Astrocyte of the hippocampus (primary cell): ENCODE data around the gene TRIM67.

Experiments used
- DNase-seq: peaks from one replicate; pipeline ENCODE4 v3.0.0; 2011; ENCODE audit warnings: low read depth, low spot score

Gene TRIM67

GRCh38 chr1:231183639-231184590 is 22.1 kb downstream of the TRIM67 start:
- no peak for DNase-seq

GRCh38 chr1:231184891-231185290 is 23.0 kb downstream of the TRIM67 start:
- DNase-seq, result no peak

DNA sequence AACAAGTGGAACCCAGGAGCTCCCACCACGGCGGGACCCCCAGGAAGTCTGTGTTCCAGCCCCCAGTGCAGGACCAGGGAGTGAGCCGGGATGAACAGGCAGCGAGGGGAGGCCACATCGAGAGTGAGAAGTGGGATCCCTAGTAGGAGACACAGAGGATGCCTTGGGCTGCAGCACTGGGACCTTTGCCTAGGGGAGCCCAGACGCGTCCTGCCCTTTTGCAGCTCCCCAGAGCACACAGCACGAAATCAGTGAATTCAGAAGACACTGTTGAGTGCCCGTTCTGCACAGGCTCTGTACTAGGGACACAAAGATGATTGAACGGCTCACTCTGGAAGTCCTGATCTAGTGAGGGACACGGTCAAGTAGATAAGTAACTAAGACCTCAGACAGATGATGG is 23.5 kb downstream of the TRIM67 start:
- no peak for DNase-seq

GRCh38 chr1:231186356-231187115 is 24.7 kb downstream of the TRIM67 start:
- no peak for DNase-seq

GRCh38 chr1:231187571-231187970 is 25.7 kb downstream of the TRIM67 start:
- DNase-seq, result no peak

DNA sequence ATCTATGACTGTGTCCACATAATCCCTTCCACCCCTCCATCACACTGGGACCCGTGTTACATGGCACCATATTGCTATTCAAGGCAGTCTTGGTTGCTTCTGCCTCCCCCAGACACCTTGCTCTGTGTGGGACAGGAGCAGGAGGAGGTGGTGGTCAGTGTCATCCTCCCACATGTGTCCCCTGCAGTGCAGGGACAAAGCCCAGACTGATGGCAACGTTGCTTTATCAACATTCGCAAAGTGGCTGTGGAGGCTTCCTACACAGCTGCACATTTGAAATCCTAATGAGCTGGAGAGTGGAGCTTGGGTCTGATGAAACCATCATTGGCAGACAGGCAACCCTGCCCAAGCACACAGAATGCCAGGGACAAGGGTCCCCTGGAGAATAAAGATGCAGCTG is 26.2 kb downstream of the TRIM67 start:
- no peak for DNase-seq

GRCh38 chr1:231188768-231189167 is 26.9 kb downstream of the TRIM67 start:
- no peak for DNase-seq

DNA sequence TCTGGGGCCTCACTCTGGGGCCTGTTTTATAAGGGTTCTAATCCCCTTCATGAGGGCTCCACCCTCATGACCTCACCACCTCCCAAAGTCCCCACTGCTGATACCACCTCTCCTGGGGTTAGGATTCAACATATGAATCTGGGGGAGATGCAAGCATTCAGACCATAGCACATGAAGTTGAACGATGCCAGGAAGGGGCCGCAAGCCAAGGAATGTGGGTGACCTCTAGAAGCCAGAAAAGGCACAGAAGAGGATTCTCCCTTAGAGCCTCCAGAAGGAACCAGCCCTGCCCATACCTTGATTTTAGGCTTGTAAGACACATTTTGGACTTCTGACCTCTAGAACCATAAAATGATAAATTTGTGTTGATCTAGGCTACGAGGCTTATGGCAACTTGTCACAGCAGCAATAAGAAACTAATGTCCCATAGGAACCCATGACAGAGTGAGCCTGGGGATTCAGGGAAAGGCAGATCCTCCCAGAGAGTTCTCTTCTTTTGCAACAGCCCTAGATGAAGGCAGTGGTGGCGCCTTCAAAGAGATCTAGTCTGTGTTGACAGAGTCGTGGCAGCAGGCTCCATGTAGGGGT is 27.9 kb downstream of the TRIM67 start:
- no peak for DNase-seq

GRCh38 chr1:231190456-231190855 is 28.6 kb downstream of the TRIM67 start:
- no peak for DNase-seq

- DNase-seq, result peak; percentile 82
Observed at GRCh38 chr1:231192620-231193163, 30.8 kb downstream of the TRIM67 start.

GRCh38 chr1:231193710-231194340 is 32.0 kb downstream of the TRIM67 start:
- DNase-seq, result no peak

DNA sequence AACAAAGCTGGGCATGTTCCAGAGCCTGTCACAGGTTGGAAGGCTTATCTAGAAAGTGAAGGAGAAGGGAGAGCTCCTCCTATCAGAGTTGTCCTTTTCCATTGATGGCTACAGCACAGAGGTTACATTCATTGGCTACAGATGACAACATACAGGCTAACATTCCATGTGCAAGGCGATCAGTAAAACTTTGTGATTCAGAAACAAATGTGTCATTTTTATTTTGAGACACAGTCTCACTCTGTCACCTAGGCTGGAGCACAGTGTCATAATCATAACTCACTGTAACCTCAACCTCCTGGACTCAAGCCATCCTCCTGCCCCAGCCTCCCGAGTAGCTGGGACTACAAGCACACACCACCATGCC is 32.6 kb downstream of the TRIM67 start:
- DNase-seq, result no peak

DNA sequence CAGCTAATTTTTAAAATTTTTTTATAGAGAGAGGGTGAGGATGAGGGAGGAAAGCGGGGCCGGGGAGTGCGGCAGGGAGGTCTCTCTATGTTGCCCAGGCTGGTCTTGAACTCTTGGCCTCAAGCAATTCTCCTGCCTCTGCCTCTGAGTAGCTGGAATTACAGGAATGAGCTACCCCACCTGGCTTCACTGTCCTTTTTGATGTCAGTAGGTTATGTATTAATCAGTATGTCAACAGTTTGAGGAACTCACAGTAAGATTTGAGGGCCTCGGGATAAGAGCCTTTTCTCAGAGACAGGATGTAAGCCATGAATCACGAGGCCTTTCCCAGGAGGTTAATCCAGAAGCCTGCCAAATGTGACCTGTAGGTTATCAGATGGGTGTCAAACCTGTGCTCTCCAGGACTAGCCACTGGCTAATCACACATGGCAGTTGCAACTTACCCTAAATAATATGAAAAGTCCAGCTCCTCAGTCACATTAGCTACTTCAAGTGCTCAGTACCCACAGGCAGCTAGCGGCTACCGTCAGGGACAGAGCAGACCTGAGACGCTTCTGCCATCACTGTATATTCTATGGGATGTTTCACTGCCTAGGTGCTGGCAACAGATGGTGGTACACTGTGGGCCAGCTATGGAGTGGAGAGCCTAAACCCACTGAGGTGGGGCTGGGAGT is 33.1 kb downstream of the TRIM67 start:
- no peak for DNase-seq

- no peak for DNase-seq
Observed at GRCh38 chr1:231196307-231196706, 34.4 kb downstream of the TRIM67 start.

DNA sequence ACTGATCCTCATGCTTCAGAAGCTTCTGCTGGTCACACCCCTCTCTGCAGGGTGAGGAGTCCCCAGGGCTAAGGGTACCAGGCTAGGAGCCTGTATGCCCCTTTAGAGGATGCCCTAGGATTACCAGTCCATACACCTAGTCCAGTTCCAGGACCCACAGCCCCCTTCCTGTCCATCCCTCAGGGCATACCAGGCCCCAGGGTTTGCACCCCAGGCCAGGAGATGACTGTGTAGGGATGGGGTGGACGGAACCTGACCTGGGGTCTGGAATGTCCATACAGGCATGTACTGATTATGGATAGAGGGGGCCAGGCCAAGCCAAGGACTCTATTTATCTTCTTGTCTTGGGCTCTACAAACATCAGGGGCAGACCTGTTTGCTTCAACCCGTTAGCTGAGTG is 34.9 kb downstream of the TRIM67 start:
- no peak for DNase-seq

GRCh38 chr1:231199868-231200267 is 38.0 kb downstream of the TRIM67 start:
- no peak for DNase-seq

- no peak for DNase-seq
Observed at GRCh38 chr1:231200388-231201031, 38.7 kb downstream of the TRIM67 start.

- no peak for DNase-seq
Observed at GRCh38 chr1:231201375-231201978, 39.6 kb downstream of the TRIM67 start.

DNA sequence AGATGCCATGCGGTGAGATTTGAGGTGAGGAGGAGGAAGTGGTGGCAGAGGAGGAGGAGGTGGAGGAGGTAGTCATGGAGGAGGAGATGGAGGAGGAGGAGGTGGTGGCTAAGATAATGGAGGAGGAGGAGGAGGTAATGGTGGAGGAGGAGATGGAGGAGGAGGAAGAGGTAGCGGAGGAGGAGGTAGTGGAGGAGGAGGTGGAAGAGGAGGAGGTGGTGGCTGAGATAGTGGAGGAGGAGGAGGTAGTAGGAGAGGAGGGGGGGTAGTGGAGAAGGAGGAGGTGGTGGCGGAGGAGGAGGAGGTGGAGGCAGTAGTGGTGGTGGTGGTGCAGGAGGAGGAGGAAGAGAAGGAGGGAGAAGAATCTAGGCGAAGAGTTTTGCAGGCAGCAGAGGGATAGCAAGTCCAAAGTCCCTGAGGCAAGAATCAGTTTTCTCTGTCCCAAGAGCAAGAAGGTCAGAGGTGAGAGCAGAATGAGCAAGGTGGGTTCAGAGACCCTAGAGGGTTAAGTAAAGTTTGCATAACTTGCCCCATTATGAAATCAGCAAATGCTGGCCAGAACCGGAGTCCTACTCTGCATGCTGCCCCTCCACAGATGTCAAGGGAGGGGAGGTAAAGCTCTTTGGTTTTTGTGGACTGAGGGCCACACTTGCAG is 40.2 kb downstream of the TRIM67 start:
- DNase-seq, result no peak
